Measurements from ENCODE around the gene AFAP1.

Gene AFAP1

DNA sequence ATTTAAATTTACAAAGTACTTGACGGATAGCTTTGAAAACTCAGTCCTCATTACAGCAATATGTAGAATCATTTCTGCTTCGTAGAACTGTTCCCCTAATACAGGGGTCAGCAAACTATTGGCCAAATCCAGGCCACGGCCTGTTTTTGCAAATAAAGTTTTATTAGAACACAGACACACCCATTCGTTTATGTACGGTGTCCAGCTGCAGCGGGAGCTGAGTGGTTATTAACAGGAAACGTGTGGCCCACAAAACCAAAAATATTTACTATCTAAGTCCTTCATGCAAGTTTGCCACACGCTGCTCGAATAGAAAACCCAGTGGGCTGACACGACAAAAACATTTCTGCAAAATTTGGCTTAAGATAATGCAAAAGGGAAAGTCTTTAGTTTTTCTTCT lies 146.5 kb downstream of the AFAP1 start:
- Histone ChIP-seq H3K36me3 (peaks cover 0 to 15% (median 4%) of the 10 kb centered on the region in 3 donors), H3K9me3 (no peaks in the 10 kb centered on the region), H3K4me1 (peaks cover 0 to 11% (median 4%) of the 10 kb centered on the region in 4 donors), H3K27ac (no peak overlapping the region), H3K27me3 (no peaks in the 10 kb centered on the region), H3K4me3 (no peak overlapping the region)
- no peak for DNase-seq
- intact Hi-C loops (cut with DNase I; ENCODE audit: low total_unique reads): no loop called here
- TF ChIP-seq, protein P1, sequence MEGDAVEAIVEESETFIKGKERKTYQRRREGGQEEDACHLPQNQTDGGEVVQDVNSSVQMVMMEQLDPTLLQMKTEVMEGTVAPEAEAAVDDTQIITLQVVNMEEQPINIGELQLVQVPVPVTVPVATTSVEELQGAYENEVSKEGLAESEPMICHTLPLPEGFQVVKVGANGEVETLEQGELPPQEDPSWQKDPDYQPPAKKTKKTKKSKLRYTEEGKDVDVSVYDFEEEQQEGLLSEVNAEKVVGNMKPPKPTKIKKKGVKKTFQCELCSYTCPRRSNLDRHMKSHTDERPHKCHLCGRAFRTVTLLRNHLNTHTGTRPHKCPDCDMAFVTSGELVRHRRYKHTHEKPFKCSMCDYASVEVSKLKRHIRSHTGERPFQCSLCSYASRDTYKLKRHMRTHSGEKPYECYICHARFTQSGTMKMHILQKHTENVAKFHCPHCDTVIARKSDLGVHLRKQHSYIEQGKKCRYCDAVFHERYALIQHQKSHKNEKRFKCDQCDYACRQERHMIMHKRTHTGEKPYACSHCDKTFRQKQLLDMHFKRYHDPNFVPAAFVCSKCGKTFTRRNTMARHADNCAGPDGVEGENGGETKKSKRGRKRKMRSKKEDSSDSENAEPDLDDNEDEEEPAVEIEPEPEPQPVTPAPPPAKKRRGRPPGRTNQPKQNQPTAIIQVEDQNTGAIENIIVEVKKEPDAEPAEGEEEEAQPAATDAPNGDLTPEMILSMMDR (IDR thresholded peaks at IDR 0.05): no peak

DNA sequence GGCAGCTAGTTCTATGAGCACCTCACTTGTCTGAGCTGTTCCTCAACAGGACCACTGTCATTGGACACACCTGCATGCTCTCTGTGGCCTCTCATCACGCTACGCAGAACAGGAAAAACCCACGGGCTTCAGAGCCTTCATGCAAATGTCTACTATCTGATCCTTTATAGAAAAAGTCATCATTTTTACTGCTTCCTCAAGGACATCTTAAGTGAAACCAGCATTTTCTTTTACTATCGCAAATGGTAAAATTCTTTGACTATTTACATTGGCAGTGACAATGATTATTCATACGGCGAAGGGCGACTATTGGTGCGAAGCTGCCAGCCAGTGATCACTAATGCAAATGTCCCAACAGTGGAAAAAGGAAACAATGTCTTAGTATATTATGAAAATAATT lies 147.0 kb downstream of the AFAP1 start:
- Histone ChIP-seq H3K4me3 (no peak overlapping the region), H3K27me3 (no peaks in the 10 kb centered on the region), H3K36me3 (peaks cover 0 to 9% (median 4%) of the 10 kb centered on the region in 3 donors), H3K9me3 (no peaks in the 10 kb centered on the region), H3K27ac (no peak overlapping the region), H3K4me1 (peaks cover 0 to 10% (median 4%) of the 10 kb centered on the region in 4 donors)
- TF ChIP-seq, protein P1 (IDR thresholded peaks at IDR 0.05): no peak
- intact Hi-C loops (cut with DNase I; ENCODE audit: low total_unique reads): no loop called here
- no peak for DNase-seq

DNA sequence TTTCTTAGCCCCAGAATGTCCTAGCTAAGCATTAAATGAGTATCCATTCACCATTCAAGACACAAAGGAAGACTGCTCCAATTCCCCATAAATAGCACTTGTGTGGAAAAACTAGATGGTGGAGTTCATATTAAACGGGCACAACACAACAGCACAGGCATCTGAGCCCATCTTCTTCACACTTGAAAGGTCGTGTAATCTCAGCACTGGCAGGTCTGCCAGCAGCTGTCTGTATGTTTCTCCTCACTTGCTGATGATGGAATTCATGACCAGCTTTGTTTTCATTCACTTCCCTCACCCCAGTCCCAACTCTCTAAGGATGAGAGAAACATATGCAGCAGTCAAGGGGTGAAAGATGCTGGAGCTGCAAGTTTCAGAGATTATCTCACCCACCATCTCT lies 148.7 kb downstream of the AFAP1 start:
- TF ChIP-seq, protein P1 (IDR thresholded peaks at IDR 0.05): no peak
- intact Hi-C loops (cut with DNase I; ENCODE audit: low total_unique reads): no loop called here
- Histone ChIP-seq H3K4me1 (peaks cover 0 to 10% (median 4%) of the 10 kb centered on the region in 4 donors), H3K27ac (no peak overlapping the region), H3K9me3 (no peaks in the 10 kb centered on the region), H3K36me3 (peaks cover 0 to 7% (median 4%) of the 10 kb centered on the region in 3 donors), H3K27me3 (no peaks in the 10 kb centered on the region), H3K4me3 (no peak overlapping the region)
- no peak for DNase-seq

DNA sequence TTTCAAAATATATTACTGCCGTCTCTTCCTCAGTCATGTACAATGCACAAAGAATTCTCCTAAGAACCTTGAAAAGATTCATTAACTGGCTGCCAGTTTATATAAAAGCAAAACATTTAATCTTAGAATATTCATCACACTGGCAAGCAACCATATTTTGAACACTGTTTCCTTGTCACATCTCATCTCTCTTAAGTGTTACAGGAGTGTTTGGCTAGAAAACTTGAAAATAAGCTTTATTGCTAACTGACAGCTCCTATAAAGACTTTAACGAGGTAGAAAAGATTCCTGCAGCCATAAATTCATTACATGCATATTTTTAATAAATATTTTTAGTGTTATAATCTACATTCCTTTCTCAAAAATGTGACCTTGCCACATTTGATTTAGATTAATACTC lies 149.6 kb downstream of the AFAP1 start:
- no peak overlapping the region for H3K4me3 ChIP-seq
- no peak overlapping the region for H3K27ac ChIP-seq
- intact Hi-C loops (cut with DNase I; ENCODE audit: low total_unique reads): no loop called here
- no peaks in the 10 kb centered on the region for H3K9me3 ChIP-seq
- TF ChIP-seq, protein P1 (IDR thresholded peaks at IDR 0.05): no peak
- peaks cover 0 to 10% (median 4%) of the 10 kb centered on the region in 4 donors for H3K4me1 ChIP-seq
- peaks cover 3 to 13% (median 10%) of the 10 kb centered on the region in 3 donors for H3K36me3 ChIP-seq
- no peaks in the 10 kb centered on the region for H3K27me3 ChIP-seq
- no peak for DNase-seq

DNA sequence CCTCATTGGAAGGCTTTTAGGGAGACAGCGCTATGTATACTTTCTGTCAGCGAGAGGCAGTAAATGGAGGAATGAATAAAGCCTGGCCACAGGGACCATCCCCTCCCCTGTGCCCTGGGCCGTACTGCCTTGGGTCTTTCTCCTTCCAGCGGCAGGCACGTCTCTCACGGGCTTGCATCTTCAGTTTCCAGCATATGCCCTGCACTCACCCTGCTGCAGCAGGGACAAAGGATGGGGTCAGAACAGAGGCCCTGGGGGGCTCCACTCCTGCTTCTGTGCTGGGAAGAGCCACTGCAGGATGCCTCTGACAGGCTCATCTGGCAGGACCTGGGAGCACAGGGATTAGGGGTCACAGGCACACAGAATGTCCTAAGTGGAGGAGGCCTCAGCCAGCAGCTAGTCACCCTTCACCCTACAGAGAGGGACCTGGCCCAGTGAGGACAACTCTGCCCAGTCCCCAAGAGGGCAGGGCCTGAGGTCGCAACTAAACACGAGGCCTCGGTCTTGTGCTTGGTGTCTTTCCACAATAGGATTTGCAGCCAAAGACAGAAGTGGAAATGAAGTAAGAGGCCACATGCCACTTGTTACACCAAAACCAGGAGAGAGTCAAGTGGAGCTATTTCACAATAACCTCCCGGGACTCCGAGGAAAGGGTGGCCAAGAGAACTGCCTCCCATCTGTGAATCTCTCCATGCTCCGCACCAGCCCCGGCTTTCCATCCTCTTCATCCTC lies 150.8 kb downstream of the AFAP1 start:
- peak; percentile 64 to 87 for DNase-seq
- Histone ChIP-seq H3K36me3 (peaks cover 13 to 17% (median 15%) of the 10 kb centered on the region in 3 donors), H3K9me3 (no peaks in the 10 kb centered on the region), H3K27ac (peak overlapping the region in 1 of 2 donors; percentile 25), H3K4me1 (peaks cover 0 to 10% (median 4%) of the 10 kb centered on the region in 4 donors), H3K4me3 (no peak overlapping the region), H3K27me3 (no peaks in the 10 kb centered on the region)
- intact Hi-C loops (cut with DNase I; ENCODE audit: low total_unique reads): no loop called here
- TF ChIP-seq, protein P1 (IDR thresholded peaks at IDR 0.05): no peak
